Measurements from ENCODE around the gene QRICH2.
"Not testable (repeated sequence)": the region's sequence is repeated elsewhere in the genome, so short reads cannot be mapped to it uniquely, and the experiment has no call there.

The QRICH2 gene

DNA sequence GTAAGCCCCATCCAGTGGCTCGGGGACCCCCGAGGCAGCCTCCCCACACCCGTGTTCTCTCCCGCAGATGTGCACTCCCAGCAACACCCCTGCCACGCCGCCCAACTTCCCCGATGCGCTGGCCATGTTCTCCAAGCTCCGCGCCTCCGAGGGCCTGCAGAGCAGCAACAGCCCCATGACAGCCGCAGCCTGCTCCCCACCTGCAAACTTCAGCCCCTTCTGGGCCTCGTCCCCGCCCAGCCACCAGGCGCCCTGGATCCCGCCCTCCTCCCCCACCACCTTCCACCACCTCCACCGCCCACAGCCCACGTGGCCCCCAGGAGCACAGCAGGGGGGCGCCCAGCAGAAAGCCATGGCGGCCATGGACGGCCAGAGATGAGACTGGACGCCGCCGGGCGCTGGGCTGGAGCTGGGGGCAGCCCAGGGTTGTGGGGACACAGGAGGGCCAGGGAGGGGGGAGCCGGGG lies 37.9 kb downstream of the QRICH2 start:
- TF ChIP-seq, protein P1, sequence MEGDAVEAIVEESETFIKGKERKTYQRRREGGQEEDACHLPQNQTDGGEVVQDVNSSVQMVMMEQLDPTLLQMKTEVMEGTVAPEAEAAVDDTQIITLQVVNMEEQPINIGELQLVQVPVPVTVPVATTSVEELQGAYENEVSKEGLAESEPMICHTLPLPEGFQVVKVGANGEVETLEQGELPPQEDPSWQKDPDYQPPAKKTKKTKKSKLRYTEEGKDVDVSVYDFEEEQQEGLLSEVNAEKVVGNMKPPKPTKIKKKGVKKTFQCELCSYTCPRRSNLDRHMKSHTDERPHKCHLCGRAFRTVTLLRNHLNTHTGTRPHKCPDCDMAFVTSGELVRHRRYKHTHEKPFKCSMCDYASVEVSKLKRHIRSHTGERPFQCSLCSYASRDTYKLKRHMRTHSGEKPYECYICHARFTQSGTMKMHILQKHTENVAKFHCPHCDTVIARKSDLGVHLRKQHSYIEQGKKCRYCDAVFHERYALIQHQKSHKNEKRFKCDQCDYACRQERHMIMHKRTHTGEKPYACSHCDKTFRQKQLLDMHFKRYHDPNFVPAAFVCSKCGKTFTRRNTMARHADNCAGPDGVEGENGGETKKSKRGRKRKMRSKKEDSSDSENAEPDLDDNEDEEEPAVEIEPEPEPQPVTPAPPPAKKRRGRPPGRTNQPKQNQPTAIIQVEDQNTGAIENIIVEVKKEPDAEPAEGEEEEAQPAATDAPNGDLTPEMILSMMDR (IDR thresholded peaks at IDR 0.05; ENCODE audit: control insufficient read depth, extremely low read depth, insufficient read depth), result no peak
- no peak overlapping the region for H3K4me3 ChIP-seq (ENCODE audit: low read depth, low read length)
- DNase-seq (ENCODE audit: low read depth), result no peak

DNA sequence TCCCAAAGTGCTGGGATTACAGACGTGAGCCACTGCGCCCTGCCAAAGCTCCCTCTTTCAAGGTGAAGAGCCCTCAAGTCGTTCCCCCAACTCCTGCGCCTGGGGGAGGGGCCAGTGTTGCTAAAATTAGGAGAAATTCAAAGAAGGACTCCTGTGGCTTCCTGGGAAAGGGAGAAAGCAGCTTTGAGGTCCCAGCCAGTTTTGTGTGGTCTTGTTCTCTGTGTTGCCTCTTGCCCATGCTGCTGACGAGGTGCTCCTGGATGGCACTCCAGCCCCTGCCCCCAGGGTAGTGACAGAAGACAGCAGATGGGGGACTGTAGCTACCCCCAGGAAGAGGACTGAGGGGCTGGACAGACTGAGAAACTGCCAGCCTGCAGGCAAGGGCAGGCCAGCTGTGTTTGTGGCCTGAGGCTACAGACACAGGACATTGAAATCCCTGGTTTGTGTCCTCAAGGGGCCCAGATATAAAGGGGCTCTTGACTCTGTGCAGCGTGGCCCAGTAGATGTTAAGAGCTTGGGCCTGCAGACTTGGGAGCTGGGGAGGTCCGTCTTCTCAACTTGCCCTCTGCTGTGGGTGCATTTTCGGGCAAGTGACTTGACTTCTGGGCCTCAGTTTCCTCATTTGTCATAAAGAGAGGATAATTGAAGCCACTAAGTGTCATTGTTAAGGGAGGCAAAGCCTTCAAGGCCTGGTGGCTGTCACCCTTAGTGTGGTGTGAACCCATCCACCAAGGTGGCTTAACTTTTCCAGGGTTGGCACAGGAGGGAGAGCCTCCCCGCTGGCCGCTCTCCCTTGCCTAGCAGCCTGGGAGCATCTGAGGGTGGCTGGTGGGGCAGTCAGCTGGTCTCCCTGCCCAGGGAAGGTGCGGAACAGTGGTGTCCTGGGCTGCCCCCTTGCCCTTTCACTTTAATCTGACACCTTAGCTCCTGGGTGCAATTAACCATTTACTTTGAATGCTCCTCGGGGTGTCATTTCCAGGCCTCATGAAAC lies 38.8 kb downstream of the QRICH2 start:
- DNase-seq (ENCODE audit: low read depth), result no peak
- H3K4me3 ChIP-seq (ENCODE audit: low read depth, low read length), result no peak overlapping the region
- TF ChIP-seq, protein P1 (IDR thresholded peaks at IDR 0.05; ENCODE audit: control insufficient read depth, extremely low read depth, insufficient read depth), result no peak

DNA sequence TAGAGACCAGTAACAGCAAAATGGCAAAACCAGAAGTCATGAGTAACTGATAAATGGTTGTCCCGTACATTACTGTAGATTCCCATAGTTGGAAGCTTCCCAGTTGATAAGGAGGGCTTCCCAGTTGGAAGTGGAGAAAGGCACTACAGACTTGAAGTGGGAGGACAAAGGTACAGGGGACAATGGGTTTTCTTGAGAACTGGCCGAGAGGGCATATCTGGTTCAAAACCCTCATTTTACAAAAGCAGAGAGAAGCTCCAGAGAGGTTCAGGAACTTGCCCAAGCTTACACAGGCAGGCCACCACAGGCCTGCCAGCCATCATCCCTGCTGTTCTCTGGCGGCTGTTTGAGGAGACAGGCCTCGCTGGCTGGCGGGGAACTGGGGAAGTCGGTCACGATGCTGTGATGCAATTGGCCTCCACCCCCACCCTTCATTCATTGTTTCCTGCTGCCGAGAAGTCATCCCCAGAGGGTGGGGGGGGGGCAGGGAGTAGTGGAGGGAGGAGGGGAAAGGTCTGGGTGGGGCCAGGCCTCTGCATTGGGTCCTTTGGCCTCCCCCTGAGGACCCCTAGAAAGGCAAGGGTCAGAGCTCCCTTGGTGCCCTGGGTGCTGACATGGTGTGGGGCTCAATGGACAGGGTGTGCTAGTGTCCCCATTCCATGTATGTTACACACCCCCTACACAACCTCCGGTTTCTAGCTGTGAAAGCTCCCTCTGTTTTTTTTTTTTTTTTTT lies 39.9 kb downstream of the QRICH2 start:
- no peak for DNase-seq (ENCODE audit: low read depth)
- H3K4me3 ChIP-seq (ENCODE audit: low read depth, low read length), result no peak overlapping the region

DNA sequence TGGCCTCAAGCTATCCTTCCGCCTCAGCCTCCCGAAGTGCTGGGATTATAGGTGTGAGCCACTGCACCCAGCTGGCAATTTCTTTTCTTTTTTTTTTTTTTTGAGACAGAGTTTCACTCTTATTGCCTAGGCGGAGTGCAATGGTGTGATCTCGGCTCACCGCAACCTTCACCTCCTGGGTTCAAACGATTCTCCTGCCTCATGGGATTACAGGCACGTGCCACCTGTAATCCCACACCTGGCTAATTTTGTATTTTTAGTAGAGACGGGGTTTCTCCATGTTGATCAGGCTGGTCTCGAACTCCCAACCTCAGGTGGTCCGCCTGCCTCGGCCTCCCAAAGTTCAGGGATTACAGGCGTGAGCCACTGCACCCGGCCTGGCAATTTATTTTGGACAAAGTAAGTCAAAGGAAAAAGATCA lies 40.5 kb downstream of the QRICH2 start:
- not testable (repeated sequence) for H3K4me3 ChIP-seq (ENCODE audit: low read depth, low read length); DNase-seq (ENCODE audit: low read depth)

More for the DNA sequence above, 39.9 kb downstream of the QRICH2 start:
- TF ChIP-seq, protein P1 (IDR thresholded peaks at IDR 0.05; ENCODE audit: control insufficient read depth, extremely low read depth, insufficient read depth), result no peak

DNA sequence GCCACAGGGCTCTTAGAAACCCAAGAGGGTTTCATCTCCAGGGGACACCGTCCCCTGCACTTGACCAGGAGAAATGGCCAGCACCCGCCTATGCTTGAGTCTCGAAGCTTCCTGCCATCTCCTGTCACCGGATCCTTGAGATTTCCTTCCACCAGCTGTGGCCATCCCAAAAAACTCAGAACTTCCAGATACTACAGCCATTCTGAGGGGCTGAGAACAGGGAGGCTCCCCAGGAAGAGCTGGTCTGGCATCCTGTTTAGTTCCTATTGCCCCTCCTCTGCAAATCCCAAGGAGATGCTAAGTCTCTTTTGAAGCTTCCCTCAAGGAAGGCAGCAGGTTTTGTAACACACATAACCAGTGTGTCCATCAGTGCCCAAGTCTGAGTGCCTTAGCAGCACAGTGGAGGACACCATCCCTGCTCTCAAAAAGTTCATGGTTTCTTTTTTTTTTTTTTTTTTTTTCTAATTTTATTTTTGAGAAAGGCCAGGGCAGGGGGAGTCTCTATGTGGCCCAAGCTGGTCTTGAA lies 41.0 kb downstream of the QRICH2 start:
- TF ChIP-seq, protein P1 (IDR thresholded peaks at IDR 0.05; ENCODE audit: control insufficient read depth, extremely low read depth, insufficient read depth), result no peak
- no peak for DNase-seq (ENCODE audit: low read depth)
- H3K4me3 ChIP-seq (ENCODE audit: low read depth, low read length), result peak overlapping the region; percentile 69

DNA sequence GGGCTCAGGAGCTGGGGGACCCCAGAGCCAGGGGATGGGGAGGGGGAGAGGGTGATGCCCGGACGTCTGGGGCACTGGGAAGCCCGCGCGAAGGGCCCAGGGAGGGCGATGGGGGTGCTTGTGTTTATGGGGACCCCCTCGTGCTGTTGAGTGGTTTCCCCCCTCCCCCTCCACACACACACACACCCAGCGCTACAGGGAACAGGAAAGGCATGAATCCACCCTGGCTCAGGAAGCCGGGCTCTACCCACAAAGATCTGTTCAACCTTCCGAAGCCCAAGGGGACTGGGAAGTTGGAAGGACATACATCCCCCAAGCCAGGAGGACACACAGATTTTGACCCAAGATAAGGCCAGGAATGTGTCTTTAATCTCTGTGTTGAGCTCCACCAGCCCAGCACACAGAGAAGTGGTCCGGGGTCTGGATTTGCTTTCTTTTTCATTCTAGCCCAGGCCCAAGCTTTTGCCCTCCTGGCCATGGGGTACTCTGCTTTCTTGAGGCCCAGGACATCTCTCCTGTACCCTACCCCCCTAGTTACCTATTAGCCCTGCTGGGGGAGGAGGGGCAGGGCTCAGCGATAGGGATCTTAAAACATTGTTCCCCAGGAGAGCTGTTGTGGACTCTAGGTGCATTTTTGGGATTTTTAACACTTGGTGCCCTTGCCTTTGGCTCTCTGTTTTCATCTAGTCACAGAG lies 41.7 kb downstream of the QRICH2 start:
- TF ChIP-seq, protein P1 (IDR thresholded peaks at IDR 0.05; ENCODE audit: control insufficient read depth, extremely low read depth, insufficient read depth), result no peak
- peak overlapping the region; percentile 69 for H3K4me3 ChIP-seq (ENCODE audit: low read depth, low read length)
- no peak for DNase-seq (ENCODE audit: low read depth)

All from LNCaP clone FGC (cell line).